GM12801 (cell line): Measurements from ENCODE around the gene TF.

ENCODE experiments used
- TF ChIP-seq, protein P1 (sequence below): IDR thresholded peaks from one replicate; pipeline ENCODE4 v1.5.1; 2011; ENCODE audit warnings: control low read depth; ENCODE audit not compliant: insufficient read length; ENCODE audit errors: extremely low read depth

Gene TF

DNA sequence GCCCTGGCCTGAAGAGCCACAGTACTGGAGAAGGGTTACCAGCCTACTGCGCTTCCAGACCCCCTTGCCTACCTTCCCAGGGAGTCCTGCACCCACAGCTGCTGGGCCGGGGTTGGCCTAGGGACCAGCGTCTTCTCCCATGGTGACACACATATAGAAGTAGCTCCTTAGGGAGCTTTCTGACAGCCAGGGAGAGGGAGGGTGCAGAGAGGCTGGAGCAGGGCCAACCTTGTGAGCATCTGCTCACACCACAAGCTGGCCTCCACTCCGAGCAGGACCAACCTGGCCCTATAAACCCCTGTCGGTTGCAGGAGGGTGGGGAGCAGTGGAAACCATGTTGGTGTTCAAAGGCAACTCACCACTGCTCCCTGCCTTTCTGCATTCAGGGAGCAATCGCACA is 94.6 kb downstream of the TF start:
- TF ChIP-seq, protein P1, sequence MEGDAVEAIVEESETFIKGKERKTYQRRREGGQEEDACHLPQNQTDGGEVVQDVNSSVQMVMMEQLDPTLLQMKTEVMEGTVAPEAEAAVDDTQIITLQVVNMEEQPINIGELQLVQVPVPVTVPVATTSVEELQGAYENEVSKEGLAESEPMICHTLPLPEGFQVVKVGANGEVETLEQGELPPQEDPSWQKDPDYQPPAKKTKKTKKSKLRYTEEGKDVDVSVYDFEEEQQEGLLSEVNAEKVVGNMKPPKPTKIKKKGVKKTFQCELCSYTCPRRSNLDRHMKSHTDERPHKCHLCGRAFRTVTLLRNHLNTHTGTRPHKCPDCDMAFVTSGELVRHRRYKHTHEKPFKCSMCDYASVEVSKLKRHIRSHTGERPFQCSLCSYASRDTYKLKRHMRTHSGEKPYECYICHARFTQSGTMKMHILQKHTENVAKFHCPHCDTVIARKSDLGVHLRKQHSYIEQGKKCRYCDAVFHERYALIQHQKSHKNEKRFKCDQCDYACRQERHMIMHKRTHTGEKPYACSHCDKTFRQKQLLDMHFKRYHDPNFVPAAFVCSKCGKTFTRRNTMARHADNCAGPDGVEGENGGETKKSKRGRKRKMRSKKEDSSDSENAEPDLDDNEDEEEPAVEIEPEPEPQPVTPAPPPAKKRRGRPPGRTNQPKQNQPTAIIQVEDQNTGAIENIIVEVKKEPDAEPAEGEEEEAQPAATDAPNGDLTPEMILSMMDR, result no peak

DNA sequence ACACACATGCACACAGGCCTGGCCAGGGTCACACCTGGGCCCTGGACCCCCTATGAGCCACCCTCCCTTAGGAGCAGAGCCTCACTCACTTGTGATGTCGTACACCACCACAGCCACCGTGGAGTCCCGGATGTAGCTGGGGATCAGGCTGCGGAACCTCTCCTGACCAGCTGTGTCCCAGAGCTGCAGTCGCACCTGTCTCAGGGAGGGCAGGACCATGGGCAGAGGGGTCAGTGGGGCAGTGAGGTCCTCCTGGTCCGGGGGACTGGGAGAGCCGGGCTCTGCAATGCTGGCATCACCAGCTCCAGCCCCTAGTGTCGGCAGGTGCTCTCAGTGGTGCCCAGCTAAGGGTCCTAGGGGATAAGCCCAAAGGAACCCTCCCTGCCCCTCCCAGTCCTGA is 95.0 kb downstream of the TF start:
- TF ChIP-seq, protein P1, result no peak

DNA sequence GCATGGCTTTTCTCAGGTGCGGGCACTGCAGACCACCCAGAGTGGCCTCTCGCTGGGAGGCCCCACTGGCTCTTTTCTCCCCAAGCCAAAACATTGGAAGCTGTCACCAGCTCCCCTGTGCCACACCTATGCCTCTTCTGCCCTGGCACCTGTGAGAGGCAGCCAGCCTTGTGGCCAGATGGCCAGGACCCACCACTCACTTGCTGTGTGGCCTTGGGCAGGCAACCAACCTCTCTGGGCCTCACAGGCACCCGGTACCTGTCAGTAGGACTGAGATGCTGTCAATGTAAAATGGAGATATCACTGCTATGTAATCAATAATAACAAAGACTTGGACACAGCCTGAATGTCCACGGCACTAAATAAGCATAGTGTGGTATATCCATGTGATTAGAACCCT is 96.0 kb downstream of the TF start:
- TF ChIP-seq, protein P1, result no peak

DNA sequence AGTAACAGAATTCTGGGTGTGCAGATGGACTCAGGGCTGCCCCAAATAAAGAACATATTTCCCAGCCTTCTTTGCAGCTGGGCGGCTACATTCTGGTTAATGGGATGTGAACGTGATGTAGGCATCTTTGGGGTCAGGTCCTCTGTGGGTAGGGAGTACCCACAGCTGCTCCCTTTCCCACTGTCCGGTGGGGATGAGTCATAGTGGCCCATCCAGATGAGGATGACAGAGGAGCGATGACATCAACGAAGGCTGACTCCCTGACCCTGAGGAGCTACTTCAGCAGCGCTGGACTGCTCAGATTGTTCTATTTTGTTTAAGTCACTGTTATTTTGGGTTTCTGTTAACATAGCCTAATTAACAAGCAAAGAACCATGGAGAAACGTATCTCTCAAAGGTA is 97.4 kb downstream of the TF start:
- TF ChIP-seq, protein P1, result no peak

DNA sequence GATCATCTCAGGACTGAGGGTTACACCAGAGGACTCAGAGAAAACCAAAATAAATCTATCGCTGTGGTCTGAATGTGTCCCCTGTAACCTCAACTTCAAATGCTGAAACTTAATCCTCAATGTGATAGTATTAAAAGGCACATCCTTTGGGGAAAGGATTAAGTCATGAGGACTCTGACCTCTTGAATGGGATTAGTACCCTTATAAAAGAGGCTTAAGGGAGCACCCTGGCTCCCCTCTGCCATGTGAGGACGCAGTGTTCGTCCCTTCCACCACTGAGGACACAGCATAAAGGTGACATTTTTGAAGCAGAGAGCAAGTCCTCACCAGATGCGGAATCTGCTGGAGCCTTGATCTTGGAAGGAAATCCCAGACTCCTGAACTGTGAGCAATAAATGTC is 98.9 kb downstream of the TF start:
- TF ChIP-seq, protein P1, result no peak
